Mesendoderm (in vitro differentiated cells): Measurements from ENCODE around the gene OR1M1.
"Not testable (repeated sequence)": the region's sequence is repeated elsewhere in the genome, so short reads cannot be mapped to it uniquely, and the experiment has no call there.

ENCODE experiments used
- DNase-seq: peaks from one replicate; pipeline ENCODE4 v3.0.0; 2013
- H2AK5ac ChIP-seq: 2 replicates; pipeline ENCODE4 v1.6.1; 2013; ENCODE audit warnings: low read length, inconsistent platforms
- H2BK120ac ChIP-seq: 2 replicates; pipeline ENCODE4 v1.6.1; 2013; ENCODE audit warnings: low read depth, mild to moderate bottlenecking, low read length, moderate library complexity, mixed read lengths
- H2BK15ac ChIP-seq: replicated peaks from 2 replicates; pipeline ENCODE4 v1.6.1; 2013; ENCODE audit warnings: low read depth, mild to moderate bottlenecking, moderate library complexity
- H2BK5ac ChIP-seq: 2 replicates; pipeline ENCODE4 v1.6.1; 2013; ENCODE audit warnings: low read length, inconsistent platforms
- H3K18ac ChIP-seq: 2 replicates; pipeline ENCODE4 v1.6.1; 2013; ENCODE audit warnings: mild to moderate bottlenecking, low read length, mixed read lengths
- H3K23ac ChIP-seq: one replicate; pipeline ENCODE4 v1.6.1; 2013; ENCODE audit warnings: low read length
- H3K27ac ChIP-seq: 2 replicates; pipeline ENCODE4 v1.5.1; 2013; ENCODE audit warnings: low read depth, mild to moderate bottlenecking, inconsistent platforms, low read length, moderate library complexity
- H3K27me3 ChIP-seq: 2 replicates; pipeline ENCODE4 v1.6.1; 2013; ENCODE audit warnings: low read length, control low read depth, mild to moderate bottlenecking, inconsistent platforms; ENCODE audit not compliant: insufficient read depth, poor library complexity
- H3K36me3 ChIP-seq: 2 replicates; pipeline ENCODE4 v1.6.1; 2013; ENCODE audit warnings: low read length, inconsistent platforms; ENCODE audit not compliant: control insufficient read depth, insufficient read depth
- H3K4ac ChIP-seq: one replicate; pipeline ENCODE4 v1.6.1; 2013; ENCODE audit warnings: low read depth, mild to moderate bottlenecking, low read length, moderate library complexity
- H3K4me1 ChIP-seq: 2 replicates; pipeline ENCODE4 v1.6.1; 2013; ENCODE audit warnings: low read depth, low read length, inconsistent platforms; ENCODE audit not compliant: control insufficient read depth
- H3K4me2 ChIP-seq: 2 replicates; pipeline ENCODE4 v1.6.1; 2013; ENCODE audit warnings: low read length
- H3K4me3 ChIP-seq: 2 replicates; pipeline ENCODE4 v1.5.1; 2013; ENCODE audit warnings: mild to moderate bottlenecking, low read length
- H3K56ac ChIP-seq: one replicate; pipeline ENCODE4 v1.6.1; 2013; ENCODE audit warnings: low read length
- H3K79me1 ChIP-seq: 2 replicates; pipeline ENCODE4 v1.6.1; 2013; ENCODE audit warnings: low read length, inconsistent platforms
- H3K79me2 ChIP-seq: 2 replicates; pipeline ENCODE4 v1.6.1; 2013; ENCODE audit warnings: mild to moderate bottlenecking, low read length; ENCODE audit not compliant: control insufficient read depth, insufficient read depth
- H3K9ac ChIP-seq: 2 replicates; pipeline ENCODE4 v1.6.1; 2013; ENCODE audit warnings: low read length, inconsistent platforms
- H4K5ac ChIP-seq: one replicate; pipeline ENCODE4 v1.6.1; 2013; ENCODE audit warnings: low read length
- H4K8ac ChIP-seq: one replicate; pipeline ENCODE4 v1.6.1; 2013; ENCODE audit warnings: low read depth, mild to moderate bottlenecking, control low read depth, low read length, moderate library complexity
- WGBS: extraction: QIAGEN DNeasy Blood & Tissue Kit; methylation state at CpG from one replicate; pipeline ENCODE4 v1.1.7; 2013; ENCODE audit warnings: low lambda C conversion rate, missing lambda C conversion rate; ENCODE audit not compliant: insufficient coverage; ENCODE audit errors: extremely low coverage; 5-methylcytosine and 5-hydroxymethylcytosine counted together

Gene OR1M1

GRCh38 chr19:9061879-9062278, 25.0 kb upstream of the OR1M1 start:
- Histone ChIP-seq H3K27ac (no peak overlapping the region), H3K9ac (no peak overlapping the region), H2BK5ac (no peak overlapping the region), H3K4me2 (no peak overlapping the region), H3K4me3 (no peak overlapping the region), H3K79me1 (no peaks in the 10 kb centered on the region), H2BK120ac (no peak overlapping the region), H4K8ac (no peak overlapping the region), H3K4ac (no peak overlapping the region), H3K36me3 (no peaks in the 10 kb centered on the region), H3K79me2 (no peaks in the 10 kb centered on the region), H3K4me1 (no peaks in the 10 kb centered on the region), H4K5ac (no peak overlapping the region), H3K27me3 (no peaks in the 10 kb centered on the region), H3K56ac (no peak overlapping the region), H2BK15ac (no peak overlapping the region), H3K23ac (no peak overlapping the region), H3K18ac (no peak overlapping the region), H2AK5ac (no peak overlapping the region)
- WGBS = no CpG with 5 or more reads among the region's 8 CpGs
- no peak for DNase-seq

DNA sequence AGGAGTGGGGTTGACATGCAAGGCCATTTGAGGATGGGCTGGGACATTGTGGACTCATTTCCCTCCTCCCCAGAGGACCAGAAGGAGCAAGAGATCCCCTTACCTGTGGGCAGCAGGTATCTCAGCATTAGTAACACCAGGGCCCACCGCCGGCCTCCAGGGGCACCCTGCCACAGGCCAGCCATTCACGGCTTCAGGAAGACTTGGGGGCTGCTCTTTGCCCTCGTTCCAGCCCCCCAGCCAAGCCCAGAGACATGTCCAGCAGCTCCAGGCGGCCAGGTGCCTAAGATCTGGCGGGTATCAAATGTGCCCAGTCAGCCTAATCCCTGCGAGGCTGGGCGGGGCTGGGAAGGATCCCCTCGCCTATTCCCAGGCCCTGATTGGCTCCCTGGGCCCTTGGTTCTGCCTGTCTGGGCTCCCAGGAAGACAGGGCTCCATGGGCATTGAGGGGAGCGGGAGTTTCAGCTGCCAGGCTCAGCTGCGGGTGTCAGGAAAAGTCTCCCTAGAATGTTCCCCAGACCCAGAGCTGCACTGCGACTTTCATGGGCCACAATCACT, 21.3 kb upstream of the OR1M1 start:
- H3K4me3 ChIP-seq = no peak overlapping the region
- no peak overlapping the region for H2AK5ac ChIP-seq
- H3K4me2 ChIP-seq = no peak overlapping the region
- H3K27me3 ChIP-seq = no peaks in the 10 kb centered on the region
- H3K4me1 ChIP-seq = no peaks in the 10 kb centered on the region
- no peak overlapping the region for H2BK15ac ChIP-seq
- H2BK120ac ChIP-seq = no peak overlapping the region
- no peak overlapping the region for H3K9ac ChIP-seq
- WGBS = no CpG with 5 or more reads among the region's 12 CpGs
- no peaks in the 10 kb centered on the region for H3K79me2 ChIP-seq
- no peak overlapping the region for H3K56ac ChIP-seq
- H3K79me1 ChIP-seq = no peaks in the 10 kb centered on the region
- H2BK5ac ChIP-seq = no peak overlapping the region
- DNase-seq = no peak
- H4K8ac ChIP-seq = no peak overlapping the region
- H3K18ac ChIP-seq = no peak overlapping the region
- H3K27ac ChIP-seq = no peak overlapping the region
- no peaks in the 10 kb centered on the region for H3K36me3 ChIP-seq
- no peak overlapping the region for H3K4ac ChIP-seq
- H3K23ac ChIP-seq = no peak overlapping the region
- H4K5ac ChIP-seq = no peak overlapping the region

DNA sequence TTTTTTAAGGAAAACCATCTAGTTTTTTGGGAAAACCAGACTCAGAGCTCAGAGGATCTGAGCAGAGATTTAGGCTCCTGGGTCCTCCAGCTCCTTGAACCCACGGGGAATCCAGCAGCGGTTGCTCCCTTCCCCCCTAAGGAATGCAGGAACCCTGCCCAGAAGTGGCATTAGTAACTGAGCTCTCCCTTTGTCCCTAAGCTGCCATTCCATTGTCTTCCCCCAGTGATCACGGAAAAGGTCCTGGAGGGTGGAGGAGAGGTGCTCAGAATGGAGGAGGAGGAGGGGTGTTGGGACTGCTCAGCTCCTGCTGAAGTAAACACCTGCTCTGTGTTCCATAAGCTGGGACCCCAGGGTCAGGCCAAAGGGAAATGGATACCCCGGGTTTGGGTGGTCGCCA, 16.8 kb upstream of the OR1M1 start:
- Histone ChIP-seq H3K23ac (no peak overlapping the region), H2BK5ac (no peak overlapping the region), H4K8ac (no peak overlapping the region), H4K5ac (no peak overlapping the region), H3K9ac (no peak overlapping the region), H3K27ac (no peak overlapping the region), H3K56ac (peak overlapping the region; percentile 10), H2AK5ac (no peak overlapping the region), H3K79me1 (no peaks in the 10 kb centered on the region), H3K79me2 (no peaks in the 10 kb centered on the region), H3K4ac (no peak overlapping the region), H3K27me3 (no peaks in the 10 kb centered on the region), H3K4me1 (peaks cover under 1% of the 10 kb centered on the region), H2BK15ac (no peak overlapping the region), H3K4me2 (no peak overlapping the region), H3K36me3 (no peaks in the 10 kb centered on the region), H3K18ac (no peak overlapping the region), H2BK120ac (no peak overlapping the region), H3K4me3 (no peak overlapping the region)
- peak; percentile 76 for DNase-seq
- no CpG with 5 or more reads among the region's 5 CpGs for WGBS

DNA sequence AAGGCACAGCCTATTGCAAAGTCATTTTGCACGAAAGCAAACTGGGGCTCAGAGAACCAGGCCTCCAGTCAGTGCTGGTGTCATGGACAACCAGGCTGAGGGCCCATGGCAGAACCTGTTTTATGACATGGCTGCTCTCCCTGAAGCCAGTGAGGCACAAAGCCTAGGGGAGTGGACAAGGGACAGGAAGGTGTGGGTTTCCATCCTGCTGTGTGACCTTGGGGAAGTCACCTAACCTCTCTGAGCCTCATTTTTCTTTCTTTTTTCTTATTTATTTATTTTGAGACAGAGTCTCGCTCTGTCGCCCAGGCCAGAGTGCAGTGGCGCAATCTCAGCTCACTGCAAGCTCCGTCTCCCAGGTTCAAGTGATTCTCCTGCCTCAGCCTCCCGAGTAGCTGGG, 15.1 kb upstream of the OR1M1 start:
- not testable (repeated sequence) for H2BK5ac ChIP-seq, H3K23ac ChIP-seq, H4K5ac ChIP-seq, H3K36me3 ChIP-seq, H3K27me3 ChIP-seq, H4K8ac ChIP-seq, H2AK5ac ChIP-seq, H3K4me3 ChIP-seq, DNase-seq, H3K4ac ChIP-seq, H3K79me1 ChIP-seq, H2BK120ac ChIP-seq, H2BK15ac ChIP-seq, H3K9ac ChIP-seq, H3K4me2 ChIP-seq, H3K79me2 ChIP-seq, H3K18ac ChIP-seq, H3K27ac ChIP-seq, H3K4me1 ChIP-seq, H3K56ac ChIP-seq
- WGBS = no CpG with 5 or more reads among the region's 6 CpGs

DNA sequence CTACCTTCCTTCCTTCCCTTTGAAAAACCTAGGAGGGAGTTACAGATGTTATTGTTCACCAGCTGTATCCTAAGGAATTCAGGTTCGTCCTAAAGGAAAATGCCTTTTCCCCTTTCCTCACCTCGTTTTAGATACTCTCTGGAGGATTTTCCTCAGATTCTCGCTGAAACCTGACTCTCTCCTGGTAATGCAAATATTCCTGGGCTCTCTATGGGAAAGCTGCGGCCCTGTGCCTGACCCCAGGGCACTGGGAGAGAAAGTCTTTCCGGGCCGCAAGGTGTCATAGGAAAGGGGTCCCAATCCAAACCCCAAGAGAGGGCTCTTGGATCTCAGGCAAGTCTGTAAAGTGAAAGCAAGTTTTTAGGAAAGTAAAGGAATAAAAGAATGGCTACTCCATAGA, 13.1 kb upstream of the OR1M1 start:
- H3K56ac ChIP-seq = no peak overlapping the region
- no peak overlapping the region for H3K4ac ChIP-seq
- no peak overlapping the region for H2BK5ac ChIP-seq
- H2AK5ac ChIP-seq = no peak overlapping the region
- no peak overlapping the region for H2BK15ac ChIP-seq
- WGBS = no CpG with 5 or more reads among the region's 6 CpGs
- no peak overlapping the region for H3K18ac ChIP-seq
- no peaks in the 10 kb centered on the region for H3K79me2 ChIP-seq
- no peak overlapping the region for H4K8ac ChIP-seq
- no peaks in the 10 kb centered on the region for H3K27me3 ChIP-seq
- no peak overlapping the region for H3K4me2 ChIP-seq
- H3K4me3 ChIP-seq = no peak overlapping the region
- no peaks in the 10 kb centered on the region for H3K36me3 ChIP-seq
- no peaks in the 10 kb centered on the region for H3K79me1 ChIP-seq
- no peak overlapping the region for H3K23ac ChIP-seq
- peaks cover 2% of the 10 kb centered on the region for H3K4me1 ChIP-seq
- H3K27ac ChIP-seq = no peak overlapping the region
- peak overlapping the region; percentile 74 for H2BK120ac ChIP-seq
- DNase-seq = peak; percentile 49
- no peak overlapping the region for H3K9ac ChIP-seq
- H4K5ac ChIP-seq = no peak overlapping the region
